GM20431 (cell line): ENCODE data around the gene SELENOS.

Experiments used
- in situ Hi-C: fragments of 300-500 bp; cut with MseI, MboI; formaldehyde crosslinking; loops from one replicate; pipeline ENCODE4 v1.15.0; 2020; ENCODE audit warnings: low sequenced_read_pairs; ENCODE audit not compliant: unreplicated experiment

Gene SELENOS

GRCh38 chr15:101277038-101277822 lies at the start of gene SELENOS:
Gene SELENOS (minus strand): TSS chr15:101277485. CDS start chr15:101277417, 68 bp downstream.
- in situ Hi-C loops, result no loop called here

DNA sequence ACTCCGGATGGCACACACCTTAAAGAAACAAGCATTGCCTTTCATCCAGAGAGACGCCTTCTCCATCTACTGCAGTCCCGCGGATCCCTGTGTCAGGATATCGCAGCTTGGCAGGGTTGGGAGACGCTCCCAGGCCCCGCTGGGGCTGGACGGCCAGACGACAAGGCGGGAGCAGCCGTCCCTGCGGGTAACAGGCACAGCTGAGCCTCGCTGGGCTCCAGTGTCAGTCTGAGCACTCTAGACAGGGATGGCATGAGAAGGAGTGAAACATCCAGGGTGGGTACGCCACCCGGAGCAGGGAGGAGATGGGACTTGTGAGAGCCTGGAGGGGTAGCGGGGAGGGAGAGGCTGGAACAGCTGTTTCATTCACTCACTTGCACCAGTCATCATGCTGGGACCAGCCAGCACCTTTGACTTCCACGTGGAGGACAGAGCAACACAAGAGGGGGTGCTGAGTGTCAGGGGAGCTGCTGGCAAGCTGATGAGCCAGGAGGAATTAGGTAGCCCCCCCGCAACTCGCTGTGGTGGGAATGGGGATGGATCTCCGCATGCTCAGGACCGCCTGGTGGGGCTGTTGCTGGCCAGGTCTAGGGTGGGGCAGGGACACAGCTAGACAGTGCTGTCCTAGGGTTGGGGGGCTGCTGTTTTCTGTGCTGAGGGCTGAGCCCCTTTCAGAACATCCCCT lies 49.3 kb upstream of the SELENOS start:
- in situ Hi-C loops, result no loop called here

- in situ Hi-C loops, result no loop called here
Measured at GRCh38 chr15:101326026-101326315, 48.7 kb upstream of the SELENOS start.

DNA sequence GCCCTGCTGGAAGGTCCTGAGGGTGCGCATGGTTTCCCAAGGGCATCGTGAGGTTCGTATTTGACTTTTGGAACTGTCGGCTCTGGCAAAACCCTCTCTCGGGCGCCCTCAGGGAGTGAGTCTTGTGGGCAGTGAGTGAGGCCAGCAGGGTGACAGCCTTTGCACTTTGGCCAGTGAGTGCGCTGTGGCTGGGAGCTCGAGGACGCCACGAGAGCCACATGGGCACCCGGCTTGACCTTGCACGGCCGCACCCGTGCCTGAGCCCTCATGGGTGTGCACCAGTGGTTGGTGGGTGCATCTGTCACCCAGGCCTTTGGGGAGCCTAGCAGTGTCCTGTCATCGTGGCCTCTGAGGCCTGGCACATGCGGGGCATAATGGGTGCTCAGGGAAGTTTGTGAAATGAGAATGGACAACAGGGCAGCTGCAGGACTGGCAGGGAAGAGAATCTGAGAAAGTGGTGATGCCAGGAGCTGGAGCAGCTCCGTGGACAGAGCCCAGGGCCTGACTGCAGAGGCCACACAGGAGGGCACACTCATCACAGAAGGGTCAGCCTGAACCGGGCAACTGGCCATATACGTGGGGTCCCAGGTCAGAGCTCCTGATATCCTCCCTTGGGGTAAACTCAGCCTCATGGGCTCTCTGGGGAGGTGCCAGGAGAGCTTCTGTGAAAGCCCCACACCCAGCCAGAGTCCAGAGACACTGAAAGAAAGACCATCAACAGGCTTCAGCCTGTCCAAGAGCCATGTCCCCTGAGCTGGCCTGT lies 48.2 kb upstream of the SELENOS start:
- in situ Hi-C loops, result no loop called here

GRCh38 chr15:101324524-101325177 lies 47.4 kb upstream of the SELENOS start:
- in situ Hi-C loops, result no loop called here

GRCh38 chr15:101323793-101324523 lies 46.7 kb upstream of the SELENOS start:
- in situ Hi-C loops, result no loop called here

GRCh38 chr15:101322854-101323477 lies 45.7 kb upstream of the SELENOS start:
- in situ Hi-C loops, result no loop called here

DNA sequence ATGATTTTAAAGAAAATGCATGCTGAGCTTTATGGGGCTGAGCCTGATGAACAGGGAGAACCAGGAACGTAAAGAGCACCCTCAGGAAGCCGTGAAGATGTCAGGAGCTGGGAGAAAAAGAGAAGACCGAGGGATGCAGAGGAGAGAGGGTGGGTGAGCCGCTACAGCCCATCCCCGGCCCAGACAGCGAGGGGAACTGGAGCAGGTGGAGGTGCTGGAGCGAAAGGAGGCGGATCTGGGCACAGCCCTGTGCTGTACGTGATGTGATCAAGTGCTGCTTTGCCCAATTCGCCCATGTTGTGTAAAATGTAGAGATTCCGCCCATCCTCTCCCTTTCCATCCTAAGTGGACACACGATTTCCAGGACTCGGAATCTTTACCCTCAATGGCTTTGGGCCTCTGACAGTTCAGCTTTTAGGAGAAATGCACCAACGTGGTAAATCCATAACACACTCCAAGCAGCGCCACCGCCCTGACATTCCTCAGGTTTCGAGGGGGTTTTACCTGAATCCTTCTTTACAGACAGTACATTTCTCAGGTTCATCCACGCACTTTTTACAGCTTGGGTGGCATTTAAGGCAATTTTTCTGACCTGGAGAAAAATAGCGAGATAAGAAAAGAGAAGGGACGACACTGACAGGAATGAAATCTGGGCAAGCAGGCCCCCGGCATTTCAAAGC lies 44.9 kb upstream of the SELENOS start:
- in situ Hi-C loops, result no loop called here

- in situ Hi-C loops, result no loop called here
Measured at GRCh38 chr15:101320501-101321052, 43.3 kb upstream of the SELENOS start.

DNA sequence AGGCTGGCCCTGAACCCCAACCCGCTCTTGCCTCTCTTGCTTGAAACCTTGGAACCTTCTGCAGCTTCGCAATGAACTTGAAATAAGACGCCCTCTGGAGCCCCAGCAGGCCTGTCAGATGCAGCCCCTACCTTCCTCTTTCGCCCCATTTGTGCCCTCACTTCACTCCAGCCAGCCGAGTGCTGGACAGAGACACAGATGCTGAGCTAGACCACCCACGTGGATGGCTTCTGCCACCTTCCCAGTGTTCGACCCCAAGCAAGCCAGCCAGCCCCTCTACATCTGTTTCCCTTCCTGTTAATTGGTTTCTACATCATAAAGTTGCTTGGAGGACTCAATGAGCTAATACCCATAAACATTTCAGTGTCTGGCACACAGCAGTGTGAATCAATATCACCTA lies 41.6 kb upstream of the SELENOS start:
- in situ Hi-C loops, result no loop called here

GRCh38 chr15:101318147-101318819 lies 41.0 kb upstream of the SELENOS start:
- in situ Hi-C loops, result no loop called here

- in situ Hi-C loops, result no loop called here
Measured at GRCh38 chr15:101317336-101317872, 40.1 kb upstream of the SELENOS start.

GRCh38 chr15:101316529-101316928 lies 39.2 kb upstream of the SELENOS start:
- in situ Hi-C loops, result no loop called here

DNA sequence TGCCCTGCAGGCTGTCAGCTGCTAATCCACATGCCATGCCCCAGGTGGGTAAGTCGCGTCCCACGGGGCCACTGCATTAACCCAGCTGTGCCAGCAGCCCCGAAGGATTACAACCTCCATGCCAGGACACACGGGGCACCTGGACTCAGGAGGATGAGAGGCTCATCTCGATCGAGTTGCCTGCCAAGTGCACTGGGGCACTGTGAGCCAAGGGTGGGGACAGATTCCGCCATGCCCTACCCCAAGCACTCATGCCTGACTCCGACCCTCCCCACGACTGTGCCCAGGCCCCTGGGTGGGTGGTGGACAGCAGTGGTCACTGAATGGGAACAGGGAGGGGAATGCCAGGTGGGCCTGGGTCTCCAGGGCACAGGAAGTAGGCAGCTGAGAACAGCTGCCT lies 38.5 kb upstream of the SELENOS start:
- in situ Hi-C loops, result no loop called here

DNA sequence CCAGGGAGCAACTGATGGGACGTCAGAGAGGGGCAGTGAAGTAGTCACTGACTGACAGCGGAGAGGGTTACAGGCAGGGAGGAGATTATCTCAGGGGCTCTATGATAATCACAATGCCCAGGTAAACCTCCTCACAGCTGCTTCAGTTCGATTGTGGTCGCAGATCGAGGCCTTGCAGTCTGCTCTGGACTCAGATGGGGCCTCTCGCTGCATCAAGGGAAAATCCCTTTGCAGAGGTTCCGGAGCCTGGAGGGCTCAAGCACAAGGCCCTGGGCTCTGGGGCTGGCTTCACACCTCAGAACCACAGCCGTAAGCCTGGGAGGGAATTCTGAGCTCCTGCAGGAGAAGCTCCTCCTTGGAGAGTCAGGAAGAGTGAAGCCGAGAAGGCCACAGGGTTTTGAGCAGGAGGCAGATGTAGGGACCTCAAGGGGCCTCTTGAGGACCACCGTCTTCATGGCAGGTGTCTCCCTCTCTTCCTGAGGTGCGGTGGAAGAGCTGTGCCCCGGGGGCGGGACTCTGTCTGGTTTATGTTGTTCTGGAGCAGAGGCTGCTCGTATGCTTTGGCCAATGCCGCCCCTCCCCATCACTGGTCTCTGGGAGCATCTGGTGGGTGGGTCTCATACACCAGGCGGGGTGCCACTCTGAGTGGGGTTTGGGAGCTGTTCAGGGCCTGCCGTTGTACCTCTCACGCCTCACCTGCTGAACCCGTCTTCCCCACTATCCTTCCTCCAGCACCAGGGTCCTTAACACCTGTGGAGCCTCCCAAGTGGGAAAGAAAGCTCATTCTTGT lies 37.2 kb upstream of the SELENOS start:
- in situ Hi-C loops, result no loop called here

DNA sequence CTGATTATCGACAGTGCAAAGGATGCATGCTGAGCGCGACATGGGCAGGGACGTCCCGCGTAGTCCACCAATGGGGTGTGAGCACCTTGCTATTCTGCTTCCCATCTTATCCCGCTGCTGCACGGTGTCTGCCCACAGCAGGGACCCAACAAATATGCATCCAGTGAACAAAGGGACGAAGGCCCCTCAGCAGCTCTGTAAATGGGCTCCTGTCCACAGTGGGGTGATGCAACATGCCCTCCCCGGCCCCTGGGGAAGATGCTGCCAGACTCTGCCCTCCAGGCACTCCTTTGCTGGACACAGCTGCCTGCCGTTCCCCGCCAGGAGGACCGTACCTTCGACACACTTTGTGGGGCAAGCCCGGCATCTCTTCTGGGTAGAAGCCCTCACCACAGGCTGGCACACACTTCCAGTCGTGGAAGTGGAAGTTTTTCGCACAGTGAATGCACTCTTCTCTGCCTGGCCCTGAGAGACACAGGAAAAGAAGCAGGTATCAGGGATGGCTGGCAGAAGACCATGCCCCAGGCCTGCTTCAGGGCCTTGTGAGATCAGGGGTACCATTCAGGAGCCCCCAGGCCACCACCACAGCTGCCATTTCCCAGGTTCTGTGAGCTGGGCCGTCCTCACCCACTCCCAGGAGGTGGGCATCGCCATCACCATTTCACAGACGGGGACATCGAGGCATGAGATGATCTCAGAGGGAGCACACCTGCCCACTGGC lies 35.9 kb upstream of the SELENOS start:
- in situ Hi-C loops, result no loop called here
